AG04450 (cell line): Measurements from ENCODE around the gene EPC1. TPM values are rescaled to one million over a fixed set of nuclear protein-coding genes. Genes with fewer than 3 reads are reported as not detected.

Source experiments
- CTCF ChIA-PET: fragments of 300-600, 350-600 bp; formaldehyde crosslinking; extraction: SDS; loops from one replicate; lab custom pipeline; 2022; ENCODE audit warnings: antibody characterized with exemption, inconsistent platforms; lab: Charles Lee
- POLR2A ChIA-PET: fragments of 350-600 bp; formaldehyde crosslinking; extraction: SDS; loops from one replicate; lab custom pipeline; 2021; ENCODE audit warnings: antibody characterized with exemption, inconsistent platforms; lab: Yijun Ruan, JAX
- DNase-seq: peaks from one replicate; pipeline ENCODE4 v3.0.0-alpha.2; 2011; ENCODE audit warnings: low read depth, low spot score
- H3K27ac ChIP-seq: one replicate; pipeline ENCODE4 v1.5.1; 2012; ENCODE audit warnings: low read depth, low read length, control low read depth
- H3K27me3 ChIP-seq: one replicate; pipeline ENCODE4 v1.6.0; 2012; ENCODE audit warnings: low read length; ENCODE audit not compliant: control insufficient read depth, insufficient read depth
- H3K4me3 ChIP-seq: 2 replicates; pipeline ENCODE4 v1.5.1; 2011; ENCODE audit warnings: mild to moderate bottlenecking, low read depth, low read length, control low read depth
- H3K9me3 ChIP-seq: 2 replicates; pipeline ENCODE4 v1.5.1; 2012; ENCODE audit warnings: low read length; ENCODE audit not compliant: control insufficient read depth, insufficient read depth
- polyA plus RNA-seq: library from polyadenylated mRNA; depleted of rRNA; stranded (reverse); fragments of >200 nt; gene quantifications from 2 replicates; pipeline ENCODE4 v1.2.3, GENCODE V29; 2011
- TF ChIP-seq, protein P1 (sequence below): IDR thresholded peaks from 2 replicates; pipeline ENCODE4 v1.5.1; 2011; ENCODE audit warnings: low read depth, low read length, control low read depth, inconsistent platforms

EPC1 gene
- polyA plus RNA-seq, 1 experiment: 34.1 TPM

DNA sequence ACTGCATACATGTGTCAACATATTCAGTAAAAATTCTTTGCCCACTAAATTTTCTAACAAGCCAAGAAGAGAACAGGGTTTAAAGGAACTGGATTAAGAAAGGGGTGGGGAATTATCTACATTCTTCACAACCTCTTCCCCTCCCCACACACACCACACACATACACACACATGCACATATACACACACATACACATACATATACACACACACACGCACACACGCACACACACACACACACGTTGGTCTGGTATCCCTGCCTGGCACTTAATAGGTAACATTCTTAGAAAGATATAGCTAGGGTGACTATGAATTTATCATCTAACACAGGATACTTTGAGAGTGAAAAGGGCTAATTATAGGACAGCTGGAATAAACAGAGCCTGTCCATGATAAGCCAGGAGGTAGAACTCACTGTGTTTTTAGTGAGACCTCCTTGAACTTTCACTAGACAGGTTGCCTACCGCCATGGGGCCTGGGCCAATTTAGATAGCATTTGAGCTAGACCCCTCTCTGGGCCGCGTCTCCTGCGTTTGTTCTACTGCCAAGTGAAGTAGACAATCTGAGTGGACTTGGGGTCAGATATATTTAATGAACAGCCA is 33.1 kb upstream of the EPC1 start:
- TF ChIP-seq, protein P1, sequence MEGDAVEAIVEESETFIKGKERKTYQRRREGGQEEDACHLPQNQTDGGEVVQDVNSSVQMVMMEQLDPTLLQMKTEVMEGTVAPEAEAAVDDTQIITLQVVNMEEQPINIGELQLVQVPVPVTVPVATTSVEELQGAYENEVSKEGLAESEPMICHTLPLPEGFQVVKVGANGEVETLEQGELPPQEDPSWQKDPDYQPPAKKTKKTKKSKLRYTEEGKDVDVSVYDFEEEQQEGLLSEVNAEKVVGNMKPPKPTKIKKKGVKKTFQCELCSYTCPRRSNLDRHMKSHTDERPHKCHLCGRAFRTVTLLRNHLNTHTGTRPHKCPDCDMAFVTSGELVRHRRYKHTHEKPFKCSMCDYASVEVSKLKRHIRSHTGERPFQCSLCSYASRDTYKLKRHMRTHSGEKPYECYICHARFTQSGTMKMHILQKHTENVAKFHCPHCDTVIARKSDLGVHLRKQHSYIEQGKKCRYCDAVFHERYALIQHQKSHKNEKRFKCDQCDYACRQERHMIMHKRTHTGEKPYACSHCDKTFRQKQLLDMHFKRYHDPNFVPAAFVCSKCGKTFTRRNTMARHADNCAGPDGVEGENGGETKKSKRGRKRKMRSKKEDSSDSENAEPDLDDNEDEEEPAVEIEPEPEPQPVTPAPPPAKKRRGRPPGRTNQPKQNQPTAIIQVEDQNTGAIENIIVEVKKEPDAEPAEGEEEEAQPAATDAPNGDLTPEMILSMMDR: no peak
- Histone ChIP-seq H3K4me3 (no peak overlapping the region), H3K27ac (no peak overlapping the region)

DNA sequence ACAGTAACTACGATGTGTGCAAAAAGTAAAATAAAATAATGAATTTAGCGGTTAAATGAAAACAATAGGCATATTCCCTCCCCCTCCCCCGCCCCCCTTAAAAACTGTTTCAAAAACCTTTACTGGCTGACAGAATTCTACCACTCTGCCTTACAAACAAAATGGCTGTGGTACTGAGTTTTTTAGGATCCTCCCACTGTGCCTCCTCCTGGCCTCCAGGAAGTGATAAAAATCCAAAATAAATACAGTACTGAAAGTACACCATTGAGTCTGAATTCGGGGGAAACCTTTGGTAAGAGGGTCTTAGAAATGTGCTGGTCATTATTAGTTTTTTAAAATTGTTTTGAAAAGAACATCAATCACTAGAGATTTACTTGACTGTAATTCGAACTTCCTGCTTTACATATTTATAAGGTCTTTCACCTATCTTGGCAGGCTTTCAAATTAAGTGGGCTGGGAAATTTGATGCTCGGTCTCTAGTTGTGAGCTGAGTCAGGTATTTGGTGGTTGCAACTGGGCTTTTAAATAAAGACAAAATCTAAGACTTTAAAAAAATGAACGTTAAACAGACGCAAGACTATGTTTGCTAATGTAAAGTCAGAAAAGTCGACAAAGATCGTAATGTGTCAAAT is 32.5 kb upstream of the EPC1 start:
- Histone ChIP-seq H3K27ac (no peak overlapping the region), H3K4me3 (peak overlapping the region; percentile 76), H3K9me3 (no peaks in the 10 kb centered on the region), H3K27me3 (no peaks in the 10 kb centered on the region)
- DNase-seq: no peak
- TF ChIP-seq, protein P1: no peak
- POLR2A ChIA-PET: interaction anchor here (0.8 to 1.0 kb wide), 2 partner anchors 8 to 33 kb away, joined by 3 read pairs; no protein-coding TSS in a partner anchor
- CTCF ChIA-PET: interaction anchor here (0.7 to 4.4 kb wide), 3 partner anchors 12 to 97 kb away, joined by 6 to 20 read pairs (median 7); no protein-coding TSS in a partner anchor

More for the DNA sequence above, 33.1 kb upstream of the EPC1 start:
- CTCF ChIA-PET: no interaction called here
- no peaks in the 10 kb centered on the region for H3K27me3 ChIP-seq
- POLR2A ChIA-PET: no interaction called here
- no peaks in the 10 kb centered on the region for H3K9me3 ChIP-seq
- DNase-seq: no peak

DNA sequence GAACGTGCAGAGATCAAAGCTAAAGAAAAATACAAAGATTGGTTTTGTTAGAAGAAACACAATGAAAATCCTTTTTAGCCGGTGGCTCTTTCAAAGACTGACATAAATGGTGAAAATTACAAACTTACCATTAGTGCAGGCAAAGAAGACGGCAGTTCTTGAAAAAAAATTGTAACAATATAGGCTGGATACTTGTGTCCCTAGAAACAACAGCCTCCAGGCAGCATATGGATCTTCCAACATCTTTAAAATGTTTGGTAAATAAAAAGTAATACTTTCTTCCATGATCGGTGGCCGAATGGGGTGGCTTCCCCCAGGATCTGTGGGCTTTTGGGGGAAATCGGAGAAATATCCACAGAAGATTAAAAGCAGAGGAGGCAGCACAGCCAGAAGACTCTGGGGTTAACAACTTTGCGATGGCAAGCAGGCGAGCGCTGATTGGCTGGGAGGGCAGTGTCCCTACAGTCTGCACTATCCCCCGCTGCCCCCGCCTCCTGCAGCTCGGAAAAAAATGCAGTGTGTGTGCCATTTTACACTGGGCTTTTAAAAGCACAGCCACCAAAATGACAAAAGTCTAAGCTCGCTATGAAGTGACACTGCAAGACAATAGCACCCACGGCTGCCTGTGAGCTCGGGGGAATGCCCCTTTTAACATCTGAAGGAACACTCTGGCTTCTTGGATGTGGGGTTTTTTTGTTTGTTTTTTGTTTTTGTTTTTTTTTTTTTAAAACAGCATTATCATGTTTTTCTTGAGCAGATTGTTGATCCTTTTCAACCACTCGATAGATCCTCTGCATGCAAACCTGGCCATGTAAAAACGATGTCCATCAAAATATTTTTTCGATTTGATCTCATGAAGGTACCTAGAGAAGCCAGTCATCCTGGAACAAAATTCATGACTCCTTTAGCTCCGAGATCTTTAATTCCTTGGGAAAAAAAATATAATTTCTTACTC is 31.7 kb upstream of the EPC1 start:
- Histone ChIP-seq H3K27ac (no peak overlapping the region), H3K4me3 (peak overlapping the region; percentile 76), H3K27me3 (no peaks in the 10 kb centered on the region), H3K9me3 (no peaks in the 10 kb centered on the region)
- ChIA-PET CTCF (interaction anchor here (0.6 to 4.4 kb wide), 5 partner anchors 9 to 119 kb away, joined by 3 to 20 read pairs (median 7); no protein-coding TSS in a partner anchor), POLR2A (interaction anchor here (0.8 to 1.0 kb wide), 2 partner anchors 8 to 33 kb away, joined by 3 read pairs; no protein-coding TSS in a partner anchor)
- TF ChIP-seq, protein P1: no peak
- DNase-seq: peak; percentile 54

- ChIA-PET POLR2A (no interaction called here), CTCF (interaction anchor here (0.6 to 4.4 kb wide), 6 partner anchors 8 to 118 kb away, joined by 3 to 20 read pairs (median 5); no protein-coding TSS in a partner anchor)
- H3K4me3 ChIP-seq: peak overlapping the region; percentile 76
- H3K27me3 ChIP-seq: no peaks in the 10 kb centered on the region
- no peak for DNase-seq
- no peak overlapping the region for H3K27ac ChIP-seq
- H3K9me3 ChIP-seq: no peaks in the 10 kb centered on the region
- TF ChIP-seq, protein P1: peak; percentile 53
Measured at GRCh38 chr10:32377458-32378259, 30.7 kb upstream of the EPC1 start.
